ENCODE measurements around the gene DIS3L2.

- TF ChIP-seq POLR2A (IDR thresholded peaks at IDR 0.05; ENCODE audit: low read depth, low read length) = no peak
- TF ChIP-seq POLR2AphosphoS5 (IDR thresholded peaks at IDR 0.05; ENCODE audit: low read depth, low read length) = no peak
Observed at GRCh38 chr2:231970461-231970860, 8.9 kb downstream of the DIS3L2 start.

Measured in GM12892 (cell line).